ENCODE measurements around the gene STK32C. TPM values are rescaled to one million over a fixed set of nuclear protein-coding genes. Genes with fewer than 3 reads are reported as not detected.

The STK32C gene
- total and polyA plus RNA-seq, 10 of the 15 experiments (the other 5 are each of a cell fraction or from before 2014, with no cell fraction given), result 1.5 to 18.1 (median 6.4) TPM

GRCh38 chr10:132208462-132209050, 99.2 kb downstream of the STK32C start:
- no peaks in the 10 kb centered on the region for H3K27me3 ChIP-seq (replicated peaks in 1 of 2; ENCODE audit: control insufficient read depth in 2 of 2, insufficient read depth in 2 of 2, low read length in 1 of 2)
- no peaks in the 10 kb centered on the region for H3K4me1 ChIP-seq (ENCODE audit: control insufficient read depth, insufficient read depth, low read length)
- POLR2A ChIA-PET, result no interaction called here
- H2AFZ ChIP-seq (ENCODE audit: control insufficient read depth, low read depth, low read length), result no peak overlapping the region
- H3K9me3 ChIP-seq (replicated peaks; ENCODE audit: control insufficient read depth, insufficient read depth, low read length), result no peaks in the 10 kb centered on the region
- CTCF ChIA-PET, result no interaction called here
- no peaks in the 10 kb centered on the region for H3K79me2 ChIP-seq (ENCODE audit: control insufficient read depth, insufficient read depth, low read length)
- no peaks in the 10 kb centered on the region for H3K36me3 ChIP-seq (ENCODE audit: control insufficient read depth in 2 of 2, insufficient read depth in 2 of 2, low read length in 1 of 2)
- H3K4me3 ChIP-seq, result no peak overlapping the region
- intact Hi-C loops (cut with micrococcal nuclease; ENCODE audit: unreplicated experiment) (no loop called here), in situ Hi-C loops (cut with MboI) (no loop called here)
- no peak overlapping the region for H3K9ac ChIP-seq (ENCODE audit: control insufficient read depth, insufficient read depth, low read length)
- BruUV-seq (replicated peaks), result no TSS peak
- no peak for FAIRE-seq
- TF ChIP-seq RUNX3 (IDR thresholded peaks at IDR 0.05; ENCODE audit: low read length) (no peak), E2F8 (IDR thresholded peaks at IDR 0.05; ENCODE audit: low read depth, partially characterized antibody) (no peak)
- no peak for DNase-seq (ENCODE audit: low read depth, low spot score)
- WGBS (ENCODE audit: insufficient coverage, insufficient replicate concordance, low lambda C conversion rate, missing lambda C conversion rate), result 37% methylated on average over 17 of the region's 17 CpGs
- RAD21 ChIA-PET (ENCODE audit: unreplicated experiment), result no interaction called here
- no peak overlapping the region for H3K4me2 ChIP-seq (ENCODE audit: control insufficient read depth, insufficient read depth)
- H4K20me1 ChIP-seq (ENCODE audit: control insufficient read depth, insufficient read depth), result no peaks in the 10 kb centered on the region
- SMC1A ChIA-PET (ENCODE audit: uncharacterized antibody, unreplicated experiment), result no interaction called here
- no peak for ATAC-seq
- no peak overlapping the region for H3K27ac ChIP-seq (ENCODE audit: control insufficient read depth, insufficient read depth)

All from GM12878 (cell line).